Measurements from ENCODE around the gene PTPRN. TPM values are rescaled to one million over a fixed set of nuclear protein-coding genes. Genes with fewer than 3 reads are reported as not detected.

The PTPRN gene
- total RNA-seq, 2 donors from 2014 or later: 0.44 to 1.1 TPM

DNA sequence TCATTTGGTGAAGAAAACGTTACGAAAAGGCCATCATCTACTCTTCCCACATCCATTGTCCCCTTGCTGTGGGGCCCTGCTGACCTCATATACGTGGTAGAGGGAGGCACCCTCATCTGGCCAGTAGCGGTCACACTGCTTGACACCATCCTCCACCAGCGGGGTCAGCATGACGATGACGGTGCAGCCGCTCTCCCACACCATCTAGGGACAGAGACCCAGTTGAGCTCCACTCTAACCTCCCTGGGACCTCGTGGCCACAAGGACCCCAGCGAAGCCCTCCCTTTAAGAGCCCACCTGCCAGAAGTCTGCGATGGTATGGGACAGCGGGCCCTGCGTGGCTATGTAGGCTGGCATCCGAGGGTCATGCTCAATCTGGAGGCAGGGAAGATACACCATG, 13.1 kb downstream of the PTPRN start:
- TF ChIP-seq, protein P1, sequence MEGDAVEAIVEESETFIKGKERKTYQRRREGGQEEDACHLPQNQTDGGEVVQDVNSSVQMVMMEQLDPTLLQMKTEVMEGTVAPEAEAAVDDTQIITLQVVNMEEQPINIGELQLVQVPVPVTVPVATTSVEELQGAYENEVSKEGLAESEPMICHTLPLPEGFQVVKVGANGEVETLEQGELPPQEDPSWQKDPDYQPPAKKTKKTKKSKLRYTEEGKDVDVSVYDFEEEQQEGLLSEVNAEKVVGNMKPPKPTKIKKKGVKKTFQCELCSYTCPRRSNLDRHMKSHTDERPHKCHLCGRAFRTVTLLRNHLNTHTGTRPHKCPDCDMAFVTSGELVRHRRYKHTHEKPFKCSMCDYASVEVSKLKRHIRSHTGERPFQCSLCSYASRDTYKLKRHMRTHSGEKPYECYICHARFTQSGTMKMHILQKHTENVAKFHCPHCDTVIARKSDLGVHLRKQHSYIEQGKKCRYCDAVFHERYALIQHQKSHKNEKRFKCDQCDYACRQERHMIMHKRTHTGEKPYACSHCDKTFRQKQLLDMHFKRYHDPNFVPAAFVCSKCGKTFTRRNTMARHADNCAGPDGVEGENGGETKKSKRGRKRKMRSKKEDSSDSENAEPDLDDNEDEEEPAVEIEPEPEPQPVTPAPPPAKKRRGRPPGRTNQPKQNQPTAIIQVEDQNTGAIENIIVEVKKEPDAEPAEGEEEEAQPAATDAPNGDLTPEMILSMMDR (conservative IDR thresholded peaks at IDR 0.05): no peak
- no peak overlapping the region for H3K4me3 Mint-ChIP-seq
- H3K36me3 Mint-ChIP-seq (ENCODE audit: low read depth): no peaks in the 10 kb centered on the region
- no peak overlapping the region for H3K27ac Mint-ChIP-seq
- H3K9me3 ChIP-seq (ENCODE audit: control insufficient read depth, low read length): no peaks in the 10 kb centered on the region
- H3K9ac ChIP-seq (ENCODE audit: extremely low read depth, low read length, poor library complexity, severe bottlenecking): no peak overlapping the region
- no peaks in the 10 kb centered on the region for H3K9me3 Mint-ChIP-seq
- H3K27me3 Mint-ChIP-seq (ENCODE audit: insufficient read depth): peaks cover 54% of the 10 kb centered on the region
- 89 to 100% methylated on average over 12 to 14 of the region's 14 CpGs for WGBS, 2 experiments (ENCODE audit: insufficient coverage in 1 of 2, insufficient read length in 1 of 2)
- peaks cover 3% of the 10 kb centered on the region for H3K4me1 Mint-ChIP-seq
- H3K4me3 ChIP-seq (ENCODE audit: low read length): no peak overlapping the region
- H3K36me3 ChIP-seq (ENCODE audit: control insufficient read depth, insufficient read depth, low read length): no peaks in the 10 kb centered on the region
- peaks cover 32% of the 10 kb centered on the region for H3K27me3 ChIP-seq (ENCODE audit: control insufficient read depth, insufficient read depth, low read length, poor library complexity, severe bottlenecking)
- H3K27ac ChIP-seq (ENCODE audit: low read depth, low read length): no peak overlapping the region
- no peak for DNase-seq
- H3K4me1 ChIP-seq (ENCODE audit: control insufficient read depth, insufficient read depth, low read length): no peaks in the 10 kb centered on the region

DNA sequence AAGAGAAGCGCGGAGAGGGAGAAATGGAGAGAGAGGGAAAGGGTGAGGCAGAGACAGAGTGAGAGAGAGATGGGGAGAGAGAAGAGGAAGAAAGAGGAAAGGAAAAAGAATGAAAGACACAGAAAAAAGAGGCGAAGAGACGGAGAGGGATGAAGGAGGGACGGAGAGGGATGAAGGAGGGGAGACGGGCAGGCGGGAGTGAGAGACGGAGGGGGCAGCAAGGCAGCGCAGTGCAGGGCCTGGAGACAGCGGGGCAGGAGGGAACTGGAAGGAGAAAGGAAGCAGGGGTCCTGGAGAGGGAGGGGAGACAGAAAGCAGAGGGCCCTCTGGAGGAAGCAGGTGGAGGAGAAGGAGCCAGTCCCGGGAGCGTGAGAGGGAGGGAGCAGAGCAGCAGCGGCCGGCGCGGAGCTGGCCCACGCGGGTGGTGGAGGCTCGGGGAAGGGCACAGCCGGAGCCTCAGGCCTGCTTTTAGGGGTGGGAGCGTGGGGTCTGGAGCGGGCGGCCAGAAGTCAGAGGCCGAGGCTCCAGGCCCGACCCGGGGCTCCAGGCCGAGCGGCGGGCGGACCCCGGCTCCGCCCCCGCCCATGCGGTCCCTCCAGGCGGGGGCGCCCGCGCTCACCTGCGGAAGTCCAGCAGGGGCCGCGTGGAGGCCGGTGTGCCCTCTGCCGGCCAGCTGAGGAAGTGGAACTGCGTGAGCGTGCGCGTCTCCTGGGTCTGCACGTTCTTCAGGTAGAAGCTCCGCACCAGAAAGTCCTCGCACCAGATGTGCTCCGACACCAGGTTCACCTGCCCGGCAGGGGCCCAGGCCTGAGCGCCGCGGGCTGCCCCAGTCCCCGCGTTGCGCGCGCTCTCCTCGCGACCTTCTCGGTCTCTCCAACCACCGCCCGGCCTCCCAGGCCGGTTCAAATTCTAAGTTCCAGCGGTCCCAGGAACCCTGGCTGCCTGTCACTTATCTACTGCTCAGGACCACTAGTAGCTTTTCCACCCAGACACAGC, 14.5 kb downstream of the PTPRN start:
- Mint-ChIP-seq H3K27ac (peak overlapping the region; percentile 88), H3K9me3 (no peaks in the 10 kb centered on the region), H3K4me1 (peaks cover 3% of the 10 kb centered on the region), H3K36me3 (ENCODE audit: low read depth) (no peaks in the 10 kb centered on the region), H3K27me3 (ENCODE audit: insufficient read depth) (peaks cover 47% of the 10 kb centered on the region), H3K4me3 (peak overlapping the region; percentile 73)
- Histone ChIP-seq H3K27ac (ENCODE audit: low read depth, low read length) (no peak overlapping the region), H3K4me1 (ENCODE audit: control insufficient read depth, insufficient read depth, low read length) (no peaks in the 10 kb centered on the region), H3K27me3 (ENCODE audit: control insufficient read depth, insufficient read depth, low read length, poor library complexity, severe bottlenecking) (peaks cover 17% of the 10 kb centered on the region), H3K9me3 (ENCODE audit: control insufficient read depth, low read length) (no peaks in the 10 kb centered on the region), H3K36me3 (ENCODE audit: control insufficient read depth, insufficient read depth, low read length) (no peaks in the 10 kb centered on the region), H3K9ac (ENCODE audit: extremely low read depth, low read length, poor library complexity, severe bottlenecking) (peak overlapping the region; percentile 60), H3K4me3 (ENCODE audit: low read length) (peak overlapping the region; percentile 81)
- peak; percentile 97 for DNase-seq
- 9 to 11% methylated on average over 53 to 67 of the region's 67 CpGs for WGBS, 2 experiments (ENCODE audit: insufficient coverage in 1 of 2, insufficient read length in 1 of 2)
- TF ChIP-seq, protein P1 (conservative IDR thresholded peaks at IDR 0.05): peak; percentile 100

DNA sequence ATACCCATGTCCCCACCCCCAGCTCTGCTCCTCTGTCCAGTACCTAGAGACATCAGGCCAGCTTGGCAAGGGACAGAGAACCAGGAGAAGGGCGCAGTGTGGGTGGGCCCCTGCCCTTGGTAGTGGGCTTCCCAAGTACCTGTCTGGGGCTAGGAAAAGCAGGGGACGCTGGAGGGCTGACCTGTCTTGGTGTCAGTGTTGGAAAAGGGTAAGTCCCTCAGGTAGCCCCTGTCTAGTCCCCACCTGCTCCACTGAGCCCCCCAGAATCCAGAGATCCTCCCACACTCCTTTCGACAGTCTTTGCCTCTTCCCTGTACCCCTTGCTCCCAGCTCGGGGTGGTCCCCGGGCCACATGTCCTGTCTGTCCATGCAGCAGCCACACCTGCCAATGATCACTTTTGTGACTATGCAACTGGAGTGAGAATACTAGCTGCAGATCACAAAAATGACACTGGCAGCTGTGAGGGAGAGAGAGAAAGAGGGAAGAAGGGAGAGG, 15.4 kb downstream of the PTPRN start:
- peak overlapping the region; percentile 81 for H3K4me3 ChIP-seq (ENCODE audit: low read length)
- H3K27ac ChIP-seq (ENCODE audit: low read depth, low read length): no peak overlapping the region
- H3K9ac ChIP-seq (ENCODE audit: extremely low read depth, low read length, poor library complexity, severe bottlenecking): no peak overlapping the region
- H3K9me3 ChIP-seq (ENCODE audit: control insufficient read depth, low read length): no peaks in the 10 kb centered on the region
- no peaks in the 10 kb centered on the region for H3K36me3 Mint-ChIP-seq (ENCODE audit: low read depth)
- H3K27me3 ChIP-seq (ENCODE audit: control insufficient read depth, insufficient read depth, low read length, poor library complexity, severe bottlenecking): peaks cover 9% of the 10 kb centered on the region
- H3K36me3 ChIP-seq (ENCODE audit: control insufficient read depth, insufficient read depth, low read length): no peaks in the 10 kb centered on the region
- H3K4me1 Mint-ChIP-seq: peaks cover under 1% of the 10 kb centered on the region
- TF ChIP-seq, protein P1 (conservative IDR thresholded peaks at IDR 0.05): no peak
- no peaks in the 10 kb centered on the region for H3K9me3 Mint-ChIP-seq
- no peaks in the 10 kb centered on the region for H3K4me1 ChIP-seq (ENCODE audit: control insufficient read depth, insufficient read depth, low read length)
- DNase-seq: no peak
- peak overlapping the region; percentile 73 for H3K4me3 Mint-ChIP-seq
- no peak overlapping the region for H3K27ac Mint-ChIP-seq
- H3K27me3 Mint-ChIP-seq (ENCODE audit: insufficient read depth): peaks cover 40% of the 10 kb centered on the region
- WGBS, 2 experiments (ENCODE audit: insufficient coverage in 1 of 2, insufficient read length in 1 of 2): 94 to 96% methylated on average over 3 to 5 of the region's 5 CpGs

Measured in endodermal cell (in vitro differentiated cells).